ENCODE measurements around the gene SLC16A12.

The SLC16A12 gene

GRCh38 chr10:89479771-89480446 is 55.5 kb downstream of the SLC16A12 start:
- no peaks in the 10 kb centered on the region for H3K9me3 ChIP-seq (ENCODE audit: severe bottlenecking)
- H3K4me3 ChIP-seq (ENCODE audit: low read depth, low read length) = no peak overlapping the region
- no peak for TF ChIP-seq CTCF (IDR thresholded peaks at IDR 0.05; ENCODE audit: low read depth, low read length)
- no peak for DNase-seq
- no peaks in the 10 kb centered on the region for H3K27me3 ChIP-seq (ENCODE audit: insufficient read depth, low read depth, severe bottlenecking)
- no peak overlapping the region for H3K27ac ChIP-seq
- no peaks in the 10 kb centered on the region for H3K36me3 ChIP-seq

- TF ChIP-seq CTCF (IDR thresholded peaks at IDR 0.05; ENCODE audit: low read depth, low read length) = no peak
- no peaks in the 10 kb centered on the region for H3K9me3 ChIP-seq (ENCODE audit: severe bottlenecking)
- H3K36me3 ChIP-seq = no peaks in the 10 kb centered on the region
- no peak for DNase-seq
- no peak overlapping the region for H3K27ac ChIP-seq
- H3K27me3 ChIP-seq (ENCODE audit: insufficient read depth, low read depth, severe bottlenecking) = no peaks in the 10 kb centered on the region
- no peak overlapping the region for H3K4me3 ChIP-seq (ENCODE audit: low read depth, low read length)
Measured at GRCh38 chr10:89478739-89479654, 56.4 kb downstream of the SLC16A12 start.

GRCh38 chr10:89478085-89478738 is 57.2 kb downstream of the SLC16A12 start:
- H3K27ac ChIP-seq = no peak overlapping the region
- H3K27me3 ChIP-seq (ENCODE audit: insufficient read depth, low read depth, severe bottlenecking) = no peaks in the 10 kb centered on the region
- no peak for TF ChIP-seq CTCF (IDR thresholded peaks at IDR 0.05; ENCODE audit: low read depth, low read length)
- no peaks in the 10 kb centered on the region for H3K36me3 ChIP-seq
- DNase-seq = no peak
- H3K4me3 ChIP-seq (ENCODE audit: low read depth, low read length) = no peak overlapping the region
- H3K9me3 ChIP-seq (ENCODE audit: severe bottlenecking) = no peaks in the 10 kb centered on the region

GRCh38 chr10:89476150-89476549 is 59.2 kb downstream of the SLC16A12 start:
- no peak for TF ChIP-seq CTCF (IDR thresholded peaks at IDR 0.05; ENCODE audit: low read depth, low read length)
- Histone ChIP-seq H3K27ac (no peak overlapping the region), H3K9me3 (ENCODE audit: severe bottlenecking) (no peaks in the 10 kb centered on the region), H3K27me3 (ENCODE audit: insufficient read depth, low read depth, severe bottlenecking) (no peaks in the 10 kb centered on the region), H3K36me3 (no peaks in the 10 kb centered on the region), H3K4me3 (ENCODE audit: low read depth, low read length) (no peak overlapping the region)
- no peak for DNase-seq

GRCh38 chr10:89475591-89475998 is 59.8 kb downstream of the SLC16A12 start:
- no peaks in the 10 kb centered on the region for H3K9me3 ChIP-seq (ENCODE audit: severe bottlenecking)
- no peaks in the 10 kb centered on the region for H3K36me3 ChIP-seq
- no peak for TF ChIP-seq CTCF (IDR thresholded peaks at IDR 0.05; ENCODE audit: low read depth, low read length)
- no peak overlapping the region for H3K4me3 ChIP-seq (ENCODE audit: low read depth, low read length)
- no peak for DNase-seq
- H3K27me3 ChIP-seq (ENCODE audit: insufficient read depth, low read depth, severe bottlenecking) = no peaks in the 10 kb centered on the region
- no peak overlapping the region for H3K27ac ChIP-seq

Data from WERI-Rb-1 (cell line).